IPS DF 4.7 (cell line): ENCODE measurements around the gene MKRN1.
"Not testable (repeated sequence)": the region's sequence is repeated elsewhere in the genome, so short reads cannot be mapped to it uniquely, and the experiment has no call there.

Experiments used
- DNase-seq: peaks from one replicate; pipeline ENCODE4 v3.0.0-alpha.2; 2013; ENCODE audit warnings: low spot score; ENCODE audit errors: extremely low read depth

The MKRN1 gene

GRCh38 chr7:140440593-140440992 is 38.7 kb downstream of the MKRN1 start:
- no peak for DNase-seq

DNA sequence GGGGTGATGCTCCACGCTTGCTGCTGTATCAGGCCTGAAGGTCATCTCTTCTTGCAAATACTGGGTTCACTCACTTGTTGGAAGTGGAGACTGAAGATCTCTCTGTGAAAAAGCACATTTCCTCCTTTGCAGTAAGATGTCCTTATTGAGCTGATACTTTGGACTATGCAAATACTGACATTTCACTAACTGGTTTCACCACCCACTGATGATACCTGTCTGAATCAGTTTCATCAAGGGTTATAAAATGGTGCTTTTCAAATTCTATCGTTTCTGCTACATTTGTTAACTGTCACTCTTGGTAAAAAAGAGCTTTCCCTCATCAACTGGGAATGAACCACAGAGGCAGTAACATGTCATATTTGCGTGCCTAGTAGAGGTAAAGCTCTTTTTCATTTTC is 39.9 kb downstream of the MKRN1 start:
- no peak for DNase-seq

DNA sequence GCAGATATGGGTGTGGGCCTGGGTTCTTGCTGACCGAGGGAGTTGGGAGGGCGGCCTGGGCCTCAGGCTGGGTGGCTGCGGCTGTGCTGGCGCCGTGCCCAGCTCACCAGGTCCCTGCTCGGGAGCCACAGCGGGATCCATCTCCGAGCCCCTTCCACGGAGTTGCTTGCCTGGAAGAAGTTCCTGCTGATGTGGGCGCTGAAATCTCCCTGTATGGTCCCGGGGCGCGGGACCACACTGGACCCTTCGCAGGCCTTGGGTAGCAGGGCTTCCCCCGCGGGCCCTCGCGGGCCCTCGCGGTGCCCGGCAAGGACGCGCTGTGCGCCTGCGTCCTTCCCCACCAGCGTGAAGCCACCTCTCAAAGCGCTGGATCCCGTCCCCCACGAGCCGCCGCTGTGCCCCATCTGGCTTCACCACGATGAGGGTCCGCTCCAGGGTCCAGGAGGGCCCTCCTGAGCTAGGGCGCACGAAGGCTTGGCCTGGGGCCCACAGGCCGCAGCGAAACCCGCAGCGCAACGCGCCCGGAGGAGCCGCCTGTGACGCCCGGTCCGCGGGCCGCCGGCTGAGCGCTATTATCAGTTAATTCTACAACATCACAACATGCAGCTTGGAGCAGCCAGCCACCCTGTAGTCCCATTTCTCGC is 43.9 kb downstream of the MKRN1 start:
- DNase-seq: no peak

GRCh38 chr7:140433396-140433795 is 45.9 kb downstream of the MKRN1 start:
- DNase-seq: no peak

DNA sequence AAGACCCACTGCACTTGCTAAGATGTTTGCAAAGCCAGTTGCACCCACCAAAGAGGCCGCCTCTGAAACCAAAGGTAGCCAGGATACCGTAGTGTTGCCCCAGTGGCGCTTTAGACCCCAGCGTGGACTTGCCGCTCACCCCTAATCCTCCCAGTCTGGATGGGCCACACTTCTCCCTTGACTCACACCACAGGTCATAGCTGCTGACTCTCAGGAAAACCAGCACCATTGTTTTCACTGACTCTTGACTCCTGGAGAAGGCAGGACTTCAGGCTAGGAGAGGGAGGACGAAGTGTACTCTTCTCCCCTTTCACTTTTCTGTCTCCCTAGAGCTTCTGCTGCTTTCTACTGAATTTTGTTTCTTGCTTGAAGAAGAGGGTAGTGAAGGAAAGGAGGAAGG is 53.2 kb downstream of the MKRN1 start:
- DNase-seq: no peak

- DNase-seq: no peak
Observed at GRCh38 chr7:140425718-140426117, 53.6 kb downstream of the MKRN1 start.

- no peak for DNase-seq
Observed at GRCh38 chr7:140423501-140423900, 55.8 kb downstream of the MKRN1 start.

GRCh38 chr7:140421521-140421920 is 57.8 kb downstream of the MKRN1 start:
- DNase-seq: no peak

DNA sequence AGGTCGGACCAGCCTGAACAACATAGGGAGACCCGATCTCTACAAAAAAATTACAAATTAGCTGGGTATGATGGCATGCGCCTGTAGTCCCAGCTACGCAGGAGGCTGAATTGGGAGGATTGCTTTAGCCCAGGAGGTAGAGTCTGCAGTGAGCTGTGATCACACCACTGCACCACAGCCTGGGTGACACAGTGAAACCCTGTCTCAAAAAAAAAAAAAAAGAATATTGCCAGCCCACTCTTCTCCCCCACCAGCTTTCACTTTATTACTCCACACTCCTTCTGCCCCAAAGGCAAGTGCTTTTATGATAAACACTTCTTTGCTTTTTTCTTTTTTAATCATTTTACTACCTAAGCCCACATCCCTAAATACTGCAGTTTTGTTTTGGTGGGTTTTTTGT is 60.7 kb downstream of the MKRN1 start:
- no peak for DNase-seq

- not testable (repeated sequence) for DNase-seq
Observed at GRCh38 chr7:140418156-140418472, 61.2 kb downstream of the MKRN1 start.

- DNase-seq: no peak
Observed at GRCh38 chr7:140417456-140418155, 61.7 kb downstream of the MKRN1 start.

DNA sequence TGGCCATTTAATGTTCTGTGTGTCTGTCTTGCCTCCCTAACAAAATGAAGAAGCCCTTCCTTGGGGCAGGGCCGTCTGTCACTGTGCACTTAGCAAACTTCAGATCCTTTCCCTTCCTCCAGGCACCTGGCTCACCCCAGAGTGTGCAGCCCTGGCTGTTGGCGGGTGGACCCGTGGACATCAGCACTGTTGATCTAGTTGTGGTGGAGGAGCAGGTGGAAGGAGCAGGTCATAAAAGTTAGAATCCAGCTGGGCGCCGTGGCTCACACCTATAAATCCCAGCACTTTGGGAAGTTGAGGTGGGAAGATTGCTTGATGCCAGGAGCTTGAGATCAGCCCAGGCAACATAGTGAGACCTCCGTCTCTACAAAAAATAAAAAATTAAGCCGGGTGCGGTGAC is 62.7 kb downstream of the MKRN1 start:
- no peak for DNase-seq

GRCh38 chr7:140415816-140416215 is 63.5 kb downstream of the MKRN1 start:
- DNase-seq: not testable (repeated sequence)

DNA sequence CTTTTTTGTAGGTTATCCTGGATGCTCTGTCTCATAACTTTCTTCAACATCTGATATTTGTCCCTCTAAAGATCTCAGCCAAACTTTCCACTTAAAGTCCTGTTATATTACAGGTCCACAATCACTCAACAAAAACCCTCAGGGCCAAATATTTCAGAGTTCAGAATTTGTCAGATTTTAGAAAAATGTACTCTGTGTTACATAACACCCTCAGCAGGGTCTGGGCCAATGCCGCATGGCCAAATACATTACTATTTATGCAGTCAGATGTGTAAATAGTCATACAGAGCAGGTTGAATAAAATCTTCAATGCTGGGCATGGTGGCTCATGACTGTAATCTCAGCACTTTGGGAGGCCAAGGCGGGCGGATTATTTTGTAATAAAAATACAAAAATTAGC is 63.9 kb downstream of the MKRN1 start:
- DNase-seq: no peak

GRCh38 chr7:140404565-140405065 is 74.7 kb downstream of the MKRN1 start:
- no peak for DNase-seq

- DNase-seq: no peak
Observed at GRCh38 chr7:140403878-140404564, 75.3 kb downstream of the MKRN1 start, which contains the start of gene RAB19. Gene RAB19, plus strand, starts transcription at chr7:140404058. Its CDS starts 3,589 bp downstream, at chr7:140407647.
